H1 (cell line): ENCODE results near the gene LRP3. TPM values are rescaled to one million over a fixed set of nuclear protein-coding genes. Genes with fewer than 3 reads are reported as not detected.

Experiments
- CTCF ChIA-PET: fragments of 300-600 bp; sonication (Branson Sonifier 250); formaldehyde crosslinking; loops from one replicate; lab custom pipeline; 2021; ENCODE audit not compliant: partially characterized antibody; lab: Charles Lee
- POLR2A ChIA-PET: fragments of 300-600 bp; sonication (Branson Sonifier 250); formaldehyde crosslinking; loops from one replicate; lab custom pipeline; 2021; ENCODE audit warnings: inconsistent platforms; ENCODE audit not compliant: partially characterized antibody; lab: Charles Lee
- DNase-seq, 2 experiments: peaks; one replicate each; pipeline versions ENCODE4 v3.0.0 to v3.0.0-alpha.2; 2010 to 2022; ENCODE audit warnings: low spot score in 2 of 2, low read depth in 1 of 2, mixed read lengths in 1 of 2
- FAIRE-seq: peaks from 2 replicates; lab custom pipeline; 2011; peaks lifted over from hg19 to GRCh38; lab: Jason Lieb, UNC
- H2AFZ ChIP-seq: 2 replicates; pipeline ENCODE4 v1.8.1; 2012; ENCODE audit warnings: low read length, inconsistent platforms
- H2AK5ac ChIP-seq: 2 replicates; pipeline ENCODE4 v1.6.1; 2013; ENCODE audit warnings: low read depth, low read length
- H2BK120ac ChIP-seq: replicated peaks from 2 replicates; pipeline ENCODE3; 2013; ENCODE audit warnings: low read depth, low read length, inconsistent platforms
- H2BK12ac ChIP-seq: 2 replicates; pipeline ENCODE4 v1.6.1; 2013; ENCODE audit warnings: low read depth, low read length
- H2BK15ac ChIP-seq: 2 replicates; pipeline ENCODE4 v1.6.1; 2013; ENCODE audit warnings: low read length
- H2BK20ac ChIP-seq: 2 replicates; pipeline ENCODE4 v1.6.1; 2013; ENCODE audit warnings: low read length
- H2BK5ac ChIP-seq: 2 replicates; pipeline ENCODE4 v1.6.1; 2013; ENCODE audit warnings: low read depth, low read length
- H3K14ac ChIP-seq: 2 replicates; pipeline ENCODE4 v1.6.1; 2013; ENCODE audit warnings: inconsistent platforms; ENCODE audit not compliant: insufficient read length
- H3K18ac ChIP-seq: 2 replicates; pipeline ENCODE4 v1.6.1; 2013; ENCODE audit warnings: low read length; ENCODE audit errors: extremely low read depth
- H3K23ac ChIP-seq: 2 replicates; pipeline ENCODE4 v1.6.1; 2013; ENCODE audit warnings: inconsistent platforms; ENCODE audit not compliant: insufficient read length
- H3K23me2 ChIP-seq: 2 replicates; pipeline ENCODE4 v1.6.1; 2013; ENCODE audit warnings: low read depth, low read length
- H3K27ac ChIP-seq: 2 replicates; pipeline ENCODE4 v1.6.1; 2011; ENCODE audit warnings: low read depth, low read length, inconsistent platforms
- H3K27me3 ChIP-seq, 4 experiments: replicated peaks in 1 of 4; 1 replicate in 1 of 4; 2 replicates in 3 of 4; pipeline versions ENCODE4 v1.6.1 to v1.8.1; 2011 to 2013; ENCODE audit warnings: low read length in 3 of 4, mild to moderate bottlenecking in 3 of 4, inconsistent platforms in 2 of 4, mixed read lengths in 2 of 4, moderate library complexity in 1 of 4; ENCODE audit not compliant: control insufficient read depth in 3 of 4, insufficient read depth in 3 of 4; ENCODE audit errors: extremely low read depth in 1 of 4
- H3K36me3 ChIP-seq, 4 experiments: 2 replicates each; pipeline versions ENCODE4 v1.6.1 to v1.8.1; 2011 to 2013; ENCODE audit warnings: mild to moderate bottlenecking in 4 of 4, low read length in 3 of 4, moderate library complexity in 2 of 4, control low read depth in 1 of 4, inconsistent platforms in 1 of 4; ENCODE audit not compliant: insufficient read depth in 4 of 4, control insufficient read depth in 2 of 4
- H3K4ac ChIP-seq: replicated peaks from 2 replicates; pipeline ENCODE3; 2013; ENCODE audit warnings: low read length, low read depth, mixed read lengths, inconsistent platforms; ENCODE audit not compliant: insufficient read length
- H3K4me1 ChIP-seq, 4 experiments: replicated peaks in 1 of 4; 1 replicate in 1 of 4; 2 replicates in 3 of 4; pipeline versions ENCODE4 v1.6.1 to v1.8.1; 2011 to 2013; ENCODE audit warnings: low read length in 3 of 4, inconsistent platforms in 2 of 4, mixed read lengths in 1 of 4; ENCODE audit not compliant: insufficient read depth in 4 of 4, control insufficient read depth in 3 of 4
- H3K4me2 ChIP-seq, 2 experiments: 2 replicates each; pipeline versions ENCODE4 v1.6.1 to v1.8.1; 2011 to 2013; ENCODE audit warnings: low read depth in 2 of 2, low read length in 2 of 2, control low read depth in 1 of 2, inconsistent platforms in 1 of 2, mild to moderate bottlenecking in 1 of 2; ENCODE audit not compliant: insufficient read depth in 1 of 2
- H3K4me3 ChIP-seq, 4 experiments: fragments of 200-600, 300-600 bp in 1 of 4; sonication (generic), shearing (Covaris generic), sonication (Bioruptor Twin) in 1 of 4; 2 replicates each; pipeline versions ENCODE4 v1.5.1 to v1.8.1; 2011 to 2016; ENCODE audit warnings: low read length in 4 of 4, low read depth in 3 of 4, control low read depth in 2 of 4, inconsistent platforms in 2 of 4, mild to moderate bottlenecking in 2 of 4, mixed read lengths in 1 of 4, moderate library complexity in 1 of 4; ENCODE audit not compliant: insufficient read depth in 2 of 4; ENCODE audit errors: extremely low read depth in 1 of 4
- H3K56ac ChIP-seq: replicated peaks from 2 replicates; pipeline ENCODE3; 2013; ENCODE audit warnings: low read depth, mild to moderate bottlenecking, mixed read lengths, low read length, inconsistent platforms; ENCODE audit not compliant: insufficient read length
- H3K79me1 ChIP-seq: 2 replicates; pipeline ENCODE4 v1.6.1; 2013; ENCODE audit warnings: low read depth, low read length, control low read depth
- H3K79me2 ChIP-seq, 2 experiments: 2 replicates each; pipeline versions ENCODE4 v1.6.1 to v1.8.1; 2012 to 2013; ENCODE audit warnings: low read length in 2 of 2, mild to moderate bottlenecking in 2 of 2, inconsistent platforms in 1 of 2; ENCODE audit not compliant: insufficient read depth in 2 of 2, control insufficient read depth in 1 of 2
- H3K9ac ChIP-seq, 4 experiments: replicated peaks in 1 of 4; 1 replicate in 1 of 4; 2 replicates in 3 of 4; pipeline versions ENCODE4 v1.6.1 to v1.8.1; 2011 to 2013; ENCODE audit warnings: low read depth in 3 of 4, low read length in 3 of 4, control low read depth in 2 of 4, mild to moderate bottlenecking in 2 of 4, moderate library complexity in 2 of 4, inconsistent platforms in 1 of 4; ENCODE audit errors: extremely low read depth in 1 of 4
- H3K9me3 ChIP-seq, 2 experiments: 2 replicates each; pipeline versions ENCODE4 v1.6.1 to v1.8.1; 2012 to 2013; ENCODE audit warnings: mild to moderate bottlenecking in 2 of 2, moderate library complexity in 2 of 2, control low read depth in 1 of 2, inconsistent platforms in 1 of 2, low read depth in 1 of 2, low read length in 1 of 2, mixed read lengths in 1 of 2; ENCODE audit not compliant: insufficient read depth in 2 of 2
- H4K20me1 ChIP-seq, 2 experiments: replicated peaks in 1 of 2; 2 replicates each; pipeline versions ENCODE3 to v1.8.1; 2011 to 2013; ENCODE audit warnings: inconsistent platforms in 2 of 2, low read length in 2 of 2, mild to moderate bottlenecking in 1 of 2; ENCODE audit not compliant: insufficient read depth in 2 of 2, control insufficient read depth in 1 of 2
- H4K5ac ChIP-seq: 2 replicates; pipeline ENCODE4 v1.6.1; 2013; ENCODE audit warnings: low read length, low read depth, mixed read lengths, inconsistent platforms; ENCODE audit not compliant: insufficient read length
- H4K8ac ChIP-seq: 2 replicates; pipeline ENCODE4 v1.8.0; 2013; ENCODE audit warnings: mild to moderate bottlenecking, moderate library complexity, low read length, inconsistent platforms; ENCODE audit not compliant: insufficient read depth; ENCODE audit errors: extremely low read depth
- H4K91ac ChIP-seq: replicated peaks from 2 replicates; pipeline ENCODE3; 2013; ENCODE audit warnings: low read length, mixed read lengths, inconsistent platforms; ENCODE audit not compliant: insufficient read length
- EZH2 ChIP-seq: fragments of 200-600 bp; sonication (generic); IDR thresholded peaks from 2 replicates; pipeline ENCODE4 v1.7.1; 2012; ENCODE audit warnings: low read depth, mild to moderate bottlenecking, moderate library complexity, low read length, inconsistent platforms; ENCODE audit not compliant: severe bottlenecking
- FOSL1 ChIP-seq: IDR thresholded peaks from 2 replicates; pipeline ENCODE4 v1.6.1; 2011; ENCODE audit warnings: mild to moderate bottlenecking, low read depth, low read length, moderate library complexity; ENCODE audit not compliant: insufficient read depth
- NANOG ChIP-seq: IDR thresholded peaks from 2 replicates; pipeline ENCODE4 v1.6.1; 2011; ENCODE audit warnings: low read length, low read depth, mild to moderate bottlenecking, inconsistent platforms; ENCODE audit not compliant: insufficient read depth, poor library complexity, severe bottlenecking
- RAD21 ChIP-seq, 2 experiments: IDR thresholded peaks in 1 of 2; conservative IDR thresholded peaks in 1 of 2; 2 replicates each; pipeline ENCODE4 v1.6.1; 2011; ENCODE audit warnings: low read depth in 2 of 2, low read length in 2 of 2, improper control_type of control experiment in 1 of 2, inconsistent platforms in 1 of 2, mild to moderate bottlenecking in 1 of 2, moderate library complexity in 1 of 2
- SAP30 ChIP-seq: fragments of 300-600 bp; sonication (generic); IDR thresholded peaks from 2 replicates; pipeline ENCODE4 v1.7.1; 2012; ENCODE audit warnings: low read length, moderate library complexity, mild to moderate bottlenecking, inconsistent platforms; ENCODE audit not compliant: insufficient read depth, insufficient replicate concordance
- SIRT6 ChIP-seq: IDR thresholded peaks from one replicate; pipeline ENCODE4 v1.7.1; 2012; ENCODE audit warnings: low read length, inconsistent platforms
- TBP ChIP-seq: IDR thresholded peaks from 2 replicates; pipeline ENCODE4 v1.6.1; 2011; ENCODE audit warnings: low read depth, low read length, improper control_type of control experiment
- TCF12 ChIP-seq: IDR thresholded peaks from 2 replicates; pipeline ENCODE4 v1.6.1; 2011; ENCODE audit warnings: low read depth, mild to moderate bottlenecking, low read length
- WGBS, 2 experiments: shearing (Covaris generic) in 1 of 2; methylation state at CpG; one replicate each; pipeline versions ENCODE4 v1.1.6 to v1.1.7; 2013 to 2015; ENCODE audit warnings: low lambda C conversion rate in 2 of 2, mixed read lengths in 2 of 2, inconsistent platforms in 1 of 2, low coverage in 1 of 2, missing lambda C conversion rate in 1 of 2; ENCODE audit not compliant: insufficient replicate concordance in 2 of 2, insufficient coverage in 1 of 2, insufficient read length in 1 of 2; ENCODE audit errors: extremely low coverage in 1 of 2, missing lambda C conversion rate in 1 of 2; 5-methylcytosine and 5-hydroxymethylcytosine counted together
- polyA plus RNA-seq, 7 experiments: library from polyadenylated mRNA; depleted of rRNA in 3 of 7; stranded (reverse) in 5 of 7; unstranded in 2 of 7; fragments of >200 nt in 5 of 7; fragments of 200-250 nt in 2 of 7; gene quantifications; 1 replicate in 5 of 7; 2 replicates in 1 of 7; 4 replicates in 1 of 7; pipeline versions ENCODE4 v1.2.1 to v1.2.3, GENCODE V29; 2011 to 2013; ENCODE audit warnings: missing spikeins in 2 of 7, mixed read lengths in 2 of 7
- total RNA-seq: library from RNA; stranded (reverse); fragmentation: NEBNext Ultra II Directional; extraction: Animal tissue kit (Norgen Biotek cat#: 25700); gene quantifications from 2 replicates; pipeline ENCODE4 v1.2.1, GENCODE V29; 2021
- TF ChIP-seq, protein P1 (sequence below): IDR thresholded peaks from 2 replicates; pipeline ENCODE4 v1.6.1; 2011; ENCODE audit warnings: low read depth, mild to moderate bottlenecking, low read length; ENCODE audit not compliant: insufficient read depth
- TF ChIP-seq, protein P2 (sequence below): IDR thresholded peaks from 2 replicates; pipeline ENCODE4 v1.6.1; 2012; ENCODE audit warnings: inconsistent platforms

Gene LRP3
- total and polyA plus RNA-seq, 2 of the 8 experiments (the other 6 are each of a cell fraction or from before 2014, with no cell fraction given): 30.3 to 33.7 TPM

DNA sequence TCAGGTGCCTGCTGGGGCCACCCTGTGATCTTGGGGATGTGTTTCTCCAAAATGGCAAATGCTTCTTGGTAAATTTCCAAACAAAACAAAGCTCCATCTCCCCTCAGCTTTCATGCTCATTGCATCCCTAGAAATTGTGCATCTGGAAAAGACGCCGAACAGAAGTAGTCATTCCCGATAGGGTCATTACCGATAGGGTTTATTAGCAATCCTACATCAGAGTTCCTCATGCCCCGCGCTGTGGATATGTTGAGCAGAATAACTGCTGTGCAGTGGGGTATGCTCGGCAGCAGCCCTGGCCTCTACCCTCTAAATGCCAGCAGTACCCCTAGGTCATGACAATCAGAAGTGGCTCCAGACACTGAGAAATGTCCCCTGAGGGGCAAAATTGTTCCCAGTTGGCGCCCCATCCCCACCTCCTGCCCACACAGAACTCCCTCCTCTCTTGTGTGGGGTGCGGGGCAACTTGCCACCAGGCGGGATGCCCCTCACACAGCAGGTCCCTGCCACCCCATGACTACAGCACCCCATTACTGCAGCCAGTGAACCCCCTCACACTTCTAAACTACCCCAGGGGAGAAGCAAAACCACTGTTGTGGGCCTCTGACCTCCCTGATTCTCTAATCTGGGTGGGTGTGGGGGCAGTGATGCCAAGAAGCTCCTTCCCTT lies 44.5 kb downstream of the LRP3 start:
- H4K20me1 ChIP-seq: no peaks in the 10 kb centered on the region
- no peaks in the 10 kb centered on the region for H3K4me1 ChIP-seq
- H2BK15ac ChIP-seq: no peak overlapping the region
- H2AFZ ChIP-seq: no peak overlapping the region
- H3K4ac ChIP-seq: no peak overlapping the region
- H4K91ac ChIP-seq: no peak overlapping the region
- POLR2A ChIA-PET: interaction anchor here (0.6 to 1.2 kb wide), 5 partner anchors 12 to 499 kb away, joined by 3 to 4 read pairs (median 3); partner anchors contain the start of gene CEBPA
- no peak overlapping the region for H3K56ac ChIP-seq
- no peak overlapping the region for H2BK12ac ChIP-seq
- H2BK5ac ChIP-seq: no peak overlapping the region
- H3K9ac ChIP-seq: no peak overlapping the region
- no peak for DNase-seq
- H4K8ac ChIP-seq: no peak overlapping the region
- no peak overlapping the region for H3K4me3 ChIP-seq
- H3K14ac ChIP-seq: no peak overlapping the region
- H2BK120ac ChIP-seq: no peak overlapping the region
- H3K27ac ChIP-seq: no peak overlapping the region
- CTCF ChIA-PET: interaction anchor here (0.7 to 15.1 kb wide), 7 partner anchors 8 to 533 kb away, joined by 3 to 426 read pairs (median 3); no protein-coding TSS in a partner anchor
- FAIRE-seq: no peak
- no peak overlapping the region for H3K23ac ChIP-seq
- H3K79me1 ChIP-seq: no peaks in the 10 kb centered on the region
- no peak overlapping the region for H4K5ac ChIP-seq
- H3K23me2 ChIP-seq: peaks cover 1% of the 10 kb centered on the region; the same call in 1 of the 2 replicates
- no peaks in the 10 kb centered on the region for H3K36me3 ChIP-seq
- no peaks in the 10 kb centered on the region for H3K27me3 ChIP-seq
- H3K4me2 ChIP-seq: no peak overlapping the region
- no peak overlapping the region for H3K18ac ChIP-seq
- no peaks in the 10 kb centered on the region for H3K9me3 ChIP-seq
- WGBS, 2 experiments: 86% methylated on average over 10 of the region's 10 CpGs; no CpG with 5 or more reads in 1 of the 2 experiments
- H3K79me2 ChIP-seq: no peaks in the 10 kb centered on the region
- no peak overlapping the region for H2BK20ac ChIP-seq
- no peak overlapping the region for H2AK5ac ChIP-seq
- TF ChIP-seq SAP30 (no peak), TCF12 (no peak), TBP (no peak), SIRT6 (no peak), RAD21 (IDR thresholded peaks at IDR 0.05 in 1 of 2, conservative IDR thresholded peaks at IDR 0.05 in 1 of 2; ENCODE audit: low read depth in 2 of 2, low read length in 2 of 2) (no peak), FOSL1 (no peak), NANOG (no peak), EZH2 (no peak)
- TF ChIP-seq, protein P1, sequence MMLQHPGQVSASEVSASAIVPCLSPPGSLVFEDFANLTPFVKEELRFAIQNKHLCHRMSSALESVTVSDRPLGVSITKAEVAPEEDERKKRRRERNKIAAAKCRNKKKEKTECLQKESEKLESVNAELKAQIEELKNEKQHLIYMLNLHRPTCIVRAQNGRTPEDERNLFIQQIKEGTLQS: no peak
- TF ChIP-seq, protein P2, sequence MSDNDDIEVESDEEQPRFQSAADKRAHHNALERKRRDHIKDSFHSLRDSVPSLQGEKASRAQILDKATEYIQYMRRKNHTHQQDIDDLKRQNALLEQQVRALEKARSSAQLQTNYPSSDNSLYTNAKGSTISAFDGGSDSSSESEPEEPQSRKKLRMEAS: no peak
